GM12864 (cell line): ENCODE data around the gene PDE7B.

Experiments used
- DNase-seq: peaks from one replicate; pipeline ENCODE4 v3.0.0-alpha.2; 2011; ENCODE audit warnings: low read depth
- H3K4me3 ChIP-seq: 2 replicates; pipeline ENCODE4 v1.5.1; 2011; ENCODE audit warnings: mild to moderate bottlenecking, low read depth, low read length, control low read depth
- CTCF ChIP-seq: IDR thresholded peaks from 2 replicates; pipeline ENCODE4 v1.5.1; 2011; ENCODE audit warnings: low read depth, mild to moderate bottlenecking, moderate library complexity, low read length, control low read depth, inconsistent platforms; ENCODE audit errors: missing control alignments

PDE7B gene

GRCh38 chr6:136088693-136089092 lies 237.2 kb downstream of the PDE7B start:
- H3K4me3 ChIP-seq = no peak overlapping the region
- no peak for DNase-seq
- TF ChIP-seq CTCF = no peak

- no peak overlapping the region for H3K4me3 ChIP-seq
- no peak for TF ChIP-seq CTCF
- DNase-seq = no peak
Observed at GRCh38 chr6:136089876-136090275, 238.4 kb downstream of the PDE7B start.

- TF ChIP-seq CTCF = no peak
- no peak for DNase-seq
- no peak overlapping the region for H3K4me3 ChIP-seq
Observed at GRCh38 chr6:136090929-136091328, 239.4 kb downstream of the PDE7B start.

GRCh38 chr6:136092897-136093296 lies 241.4 kb downstream of the PDE7B start:
- H3K4me3 ChIP-seq = no peak overlapping the region
- no peak for TF ChIP-seq CTCF
- DNase-seq = no peak

DNA sequence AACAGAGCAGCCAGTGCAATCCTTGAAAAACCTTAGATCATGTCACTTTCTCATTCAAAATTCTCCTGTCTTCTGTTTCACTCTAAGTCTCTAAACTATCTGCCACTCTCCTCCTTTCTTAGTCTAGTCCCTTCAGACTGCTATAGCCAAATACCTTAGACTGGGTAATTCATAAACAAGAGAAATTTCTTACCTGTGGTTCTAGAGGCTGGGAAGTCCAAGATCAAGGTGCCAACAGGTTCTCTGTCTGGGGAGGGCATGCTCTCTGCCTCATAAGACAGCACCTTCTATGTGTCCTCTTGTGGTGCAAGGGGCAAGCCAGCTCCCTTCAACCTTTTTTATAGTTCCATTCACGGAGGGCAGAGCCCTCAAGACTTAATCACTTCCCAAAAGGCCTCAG lies 242.3 kb downstream of the PDE7B start:
- no peak for TF ChIP-seq CTCF
- H3K4me3 ChIP-seq = no peak overlapping the region
- DNase-seq = no peak

GRCh38 chr6:136094812-136095211 lies 243.3 kb downstream of the PDE7B start:
- H3K4me3 ChIP-seq = no peak overlapping the region
- no peak for DNase-seq
- TF ChIP-seq CTCF = no peak

DNA sequence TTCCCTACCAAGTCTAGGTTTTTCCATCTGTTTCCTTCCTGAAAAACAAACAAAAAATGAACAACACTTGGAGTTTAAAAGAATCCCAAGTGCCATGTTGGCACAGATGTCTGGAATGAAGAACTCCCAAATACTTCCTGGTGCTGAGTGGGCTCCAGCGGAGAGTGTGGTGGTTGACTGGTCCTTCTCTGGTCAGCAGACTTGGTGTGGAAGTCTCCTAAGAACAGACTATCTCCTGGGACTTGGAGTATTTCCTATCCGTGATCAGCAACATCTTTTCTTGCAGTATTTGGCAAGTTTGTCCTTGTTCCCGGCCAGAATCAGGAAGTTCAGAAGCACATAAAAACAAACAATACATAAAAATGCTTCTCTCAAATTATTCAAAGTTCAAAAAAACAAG lies 244.5 kb downstream of the PDE7B start:
- DNase-seq = no peak
- no peak overlapping the region for H3K4me3 ChIP-seq
- no peak for TF ChIP-seq CTCF
